22Rv1 (cell line): ENCODE measurements around the gene HNRNPH2.

ENCODE experiments used
- ZFX ChIP-seq: fragments of 450-650 bp; IDR thresholded peaks from 2 replicates; pipeline ENCODE4 v1.6.1; 2017; ENCODE audit warnings: antibody characterized with exemption, borderline replicate concordance
- TF ChIP-seq, protein P1 (sequence below): fragments of 450-650 bp; IDR thresholded peaks from 2 replicates; pipeline ENCODE4 v1.5.1; 2017; ENCODE audit warnings: mild to moderate bottlenecking

DNA sequence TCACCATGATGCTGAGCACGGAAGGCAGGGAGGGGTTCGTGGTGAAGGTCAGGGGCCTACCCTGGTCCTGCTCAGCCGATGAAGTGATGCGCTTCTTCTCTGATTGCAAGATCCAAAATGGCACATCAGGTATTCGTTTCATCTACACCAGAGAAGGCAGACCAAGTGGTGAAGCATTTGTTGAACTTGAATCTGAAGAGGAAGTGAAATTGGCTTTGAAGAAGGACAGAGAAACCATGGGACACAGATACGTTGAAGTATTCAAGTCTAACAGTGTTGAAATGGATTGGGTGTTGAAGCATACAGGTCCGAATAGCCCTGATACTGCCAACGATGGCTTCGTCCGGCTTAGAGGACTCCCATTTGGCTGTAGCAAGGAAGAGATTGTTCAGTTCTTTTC lies 4.0 kb downstream of the HNRNPH2 start:
- TF ChIP-seq, protein P1, sequence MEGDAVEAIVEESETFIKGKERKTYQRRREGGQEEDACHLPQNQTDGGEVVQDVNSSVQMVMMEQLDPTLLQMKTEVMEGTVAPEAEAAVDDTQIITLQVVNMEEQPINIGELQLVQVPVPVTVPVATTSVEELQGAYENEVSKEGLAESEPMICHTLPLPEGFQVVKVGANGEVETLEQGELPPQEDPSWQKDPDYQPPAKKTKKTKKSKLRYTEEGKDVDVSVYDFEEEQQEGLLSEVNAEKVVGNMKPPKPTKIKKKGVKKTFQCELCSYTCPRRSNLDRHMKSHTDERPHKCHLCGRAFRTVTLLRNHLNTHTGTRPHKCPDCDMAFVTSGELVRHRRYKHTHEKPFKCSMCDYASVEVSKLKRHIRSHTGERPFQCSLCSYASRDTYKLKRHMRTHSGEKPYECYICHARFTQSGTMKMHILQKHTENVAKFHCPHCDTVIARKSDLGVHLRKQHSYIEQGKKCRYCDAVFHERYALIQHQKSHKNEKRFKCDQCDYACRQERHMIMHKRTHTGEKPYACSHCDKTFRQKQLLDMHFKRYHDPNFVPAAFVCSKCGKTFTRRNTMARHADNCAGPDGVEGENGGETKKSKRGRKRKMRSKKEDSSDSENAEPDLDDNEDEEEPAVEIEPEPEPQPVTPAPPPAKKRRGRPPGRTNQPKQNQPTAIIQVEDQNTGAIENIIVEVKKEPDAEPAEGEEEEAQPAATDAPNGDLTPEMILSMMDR, result no peak
- no peak for TF ChIP-seq ZFX
